A673 (cell line): ENCODE data around the gene ZNF57. TPM values are rescaled to one million over a fixed set of nuclear protein-coding genes. Genes with fewer than 3 reads are reported as not detected.
A peak's percentile ranks its signal among the peaks of the same experiment; 100 is the strongest.

Experiments used
- Bru-seq: library from RNA; stranded (reverse); fragments of 400-500 nt; gene quantifications from one replicate; lab custom pipeline; 2021; lab: Mats Ljungman, UMichigan
- BruChase-seq, 2 experiments: library from RNA; stranded (reverse); fragments of 400-500 nt; gene quantifications; one replicate each; lab custom pipeline; 2021; lab: Mats Ljungman, UMichigan
- BruUV-seq: library from RNA; stranded (reverse); fragments of 400-500 nt; replicated peaks from 2 replicates; lab custom pipeline; 2021; lab: Mats Ljungman, UMichigan
- CTCF ChIA-PET: fragments of 300-600 bp; sonication (Branson Sonifier 250); formaldehyde crosslinking; loops from one replicate; lab custom pipeline; 2022; ENCODE audit warnings: antibody characterized with exemption; lab: Charles Lee
- POLR2A ChIA-PET: fragments of 300-600 bp; sonication (Branson Sonifier 250); formaldehyde crosslinking; loops from one replicate; lab custom pipeline; 2022; ENCODE audit warnings: antibody characterized with exemption; ENCODE audit not compliant: low non-redundant PET; lab: Charles Lee
- DNase-seq: peaks from one replicate; pipeline ENCODE4 v3.0.0-alpha.2; 2015; ENCODE audit warnings: low spot score
- H3K27ac ChIP-seq: fragments of 200-600 bp; sonication (generic); 2 replicates; pipeline ENCODE4 v1.5.1; 2016; ENCODE audit warnings: mixed run types, low read depth, mild to moderate bottlenecking, mixed read lengths, antibody characterized with exemption, low read length; ENCODE audit not compliant: poor library complexity, severe bottlenecking
- H3K27me3 ChIP-seq: fragments of 200-600 bp; sonication (generic); replicated peaks from 2 replicates; pipeline ENCODE4 v1.6.1; 2017; ENCODE audit warnings: mixed run types, low read depth, mild to moderate bottlenecking, mixed read lengths, antibody characterized with exemption, low read length; ENCODE audit not compliant: insufficient read depth, poor library complexity
- H3K36me3 ChIP-seq: fragments of 200-600 bp; sonication (generic); 2 replicates; pipeline ENCODE4 v1.6.1; 2016; ENCODE audit warnings: mixed run types, mild to moderate bottlenecking, mixed read lengths, antibody characterized with exemption, low read length; ENCODE audit not compliant: insufficient read depth, poor library complexity, severe bottlenecking
- H3K4me1 ChIP-seq: fragments of 200-600 bp; sonication (generic); 2 replicates; pipeline ENCODE4 v1.6.1; 2017; ENCODE audit warnings: mixed run types, mild to moderate bottlenecking, mixed read lengths, antibody characterized with exemption, low read length; ENCODE audit not compliant: insufficient read depth, poor library complexity, severe bottlenecking
- H3K4me3 ChIP-seq: fragments of 200-600 bp; sonication (generic); 2 replicates; pipeline ENCODE4 v1.5.1; 2016; ENCODE audit warnings: low read depth, mixed run types, mild to moderate bottlenecking, mixed read lengths, low read length; ENCODE audit not compliant: poor library complexity, severe bottlenecking
- H3K9me3 ChIP-seq: fragments of 200-600 bp; sonication (generic); 2 replicates; pipeline ENCODE4 v1.6.1; 2016; ENCODE audit warnings: mixed run types, low read depth, mild to moderate bottlenecking, mixed read lengths, antibody characterized with exemption, low read length; ENCODE audit not compliant: poor library complexity, severe bottlenecking
- CTCF ChIP-seq: fragments of 300-800, 200-600 bp; sonication (generic); conservative IDR thresholded peaks from 2 replicates; pipeline ENCODE4 v1.5.1; 2017; ENCODE audit warnings: low read depth, mild to moderate bottlenecking, antibody characterized with exemption, low read length, moderate library complexity, mixed read lengths
- EZH2 ChIP-seq: fragments of 200-600 bp; sonication (generic); IDR thresholded peaks from 2 replicates; pipeline ENCODE4 v1.6.1; 2017; ENCODE audit warnings: borderline replicate concordance, low read depth, mild to moderate bottlenecking, mixed read lengths, antibody characterized with exemption, low read length; ENCODE audit not compliant: poor library complexity, severe bottlenecking
- intact Hi-C: fragments of 100-400 bp; cut with micrococcal nuclease; formaldehyde crosslinking; loops from one replicate; pipeline ENCODE4 v1.10.0; 2022; ENCODE audit not compliant: unreplicated experiment
- long read RNA-seq: library from polyadenylated mRNA; stranded (forward); transcript quantifications from one replicate; pipeline ENCODE4 v2.0.0, GENCODE V29; 2022
- total RNA-seq: library from RNA; stranded (reverse); gene quantifications from 2 replicates; pipeline ENCODE4 v1.2.3, GENCODE V29; 2021

ZNF57 gene
- total RNA-seq, result 5.1 and 5.5 TPM in 2 replicates
- Bru-seq, nascent RNA, result percentile 53 among the genes with signal in this experiment
- BruChase-seq, experiment 1, labeled RNA remaining after a 2-hour chase, result percentile 51 among the genes with signal in this experiment
- percentile 54 among the genes with signal in this experiment for BruChase-seq, experiment 2, labeled RNA remaining after a 6-hour chase
- long read RNA-seq, transcript ZNF57-201 (4 exons, 2,003 nt), result major isoform, 10 of 10 reads
- long read RNA-seq, partial matches to known transcripts, result 0 of 10 reads
- long read RNA-seq, other reads (novel, unspliced or antisense), result 0 of 10 reads

- Histone ChIP-seq H3K9me3 (peaks cover 7% of the 10 kb centered on the region), H3K36me3 (no peaks in the 10 kb centered on the region), H3K27ac (peak within 1 kb of the TSS; percentile 83), H3K4me3 (peak within 1 kb of the TSS; percentile 86), H3K27me3 (no peaks in the 10 kb centered on the region), H3K4me1 (no peaks in the 10 kb centered on the region)
- no TSS peak for BruUV-seq
- intact Hi-C loops, result no loop called here
- POLR2A ChIA-PET, result interaction anchor here (0.6 kb wide), 1 partner anchor 50 kb away, joined by 4 read pairs; no protein-coding TSS in a partner anchor
- DNase-seq, result peak; percentile 99
- CTCF ChIA-PET, result interaction anchor here (0.5 to 0.7 kb wide), 2 partner anchors 8 to 813 kb away, joined by 4 read pairs; no protein-coding TSS in a partner anchor
- TF ChIP-seq CTCF (no peak), EZH2 (no peak)
Measured at GRCh38 chr19:2900296-2901252, at the start of gene ZNF57. TSS of gene ZNF57 (plus strand) at chr19:2900928. CDS start at chr19:2901046, 118 bp downstream.

- no TSS peak for BruUV-seq
- peaks cover 29% of the 10 kb centered on the region for H3K36me3 ChIP-seq
Measured at GRCh38 chr19:2852598-2852997, 48.1 kb upstream of the ZNF57 start.

More at GRCh38 chr19:2852598-2852997, 48.1 kb upstream of the ZNF57 start:
- Histone ChIP-seq H3K4me1 (no peaks in the 10 kb centered on the region), H3K27me3 (no peaks in the 10 kb centered on the region), H3K9me3 (peaks cover 66% of the 10 kb centered on the region), H3K4me3 (no peak overlapping the region), H3K27ac (no peak overlapping the region)
- TF ChIP-seq CTCF (no peak), EZH2 (no peak)
- intact Hi-C loops, result no loop called here
- no peak for DNase-seq
- ChIA-PET POLR2A (no interaction called here), CTCF (no interaction called here)
